Measurements from ENCODE around the gene SNX13.

DNA sequence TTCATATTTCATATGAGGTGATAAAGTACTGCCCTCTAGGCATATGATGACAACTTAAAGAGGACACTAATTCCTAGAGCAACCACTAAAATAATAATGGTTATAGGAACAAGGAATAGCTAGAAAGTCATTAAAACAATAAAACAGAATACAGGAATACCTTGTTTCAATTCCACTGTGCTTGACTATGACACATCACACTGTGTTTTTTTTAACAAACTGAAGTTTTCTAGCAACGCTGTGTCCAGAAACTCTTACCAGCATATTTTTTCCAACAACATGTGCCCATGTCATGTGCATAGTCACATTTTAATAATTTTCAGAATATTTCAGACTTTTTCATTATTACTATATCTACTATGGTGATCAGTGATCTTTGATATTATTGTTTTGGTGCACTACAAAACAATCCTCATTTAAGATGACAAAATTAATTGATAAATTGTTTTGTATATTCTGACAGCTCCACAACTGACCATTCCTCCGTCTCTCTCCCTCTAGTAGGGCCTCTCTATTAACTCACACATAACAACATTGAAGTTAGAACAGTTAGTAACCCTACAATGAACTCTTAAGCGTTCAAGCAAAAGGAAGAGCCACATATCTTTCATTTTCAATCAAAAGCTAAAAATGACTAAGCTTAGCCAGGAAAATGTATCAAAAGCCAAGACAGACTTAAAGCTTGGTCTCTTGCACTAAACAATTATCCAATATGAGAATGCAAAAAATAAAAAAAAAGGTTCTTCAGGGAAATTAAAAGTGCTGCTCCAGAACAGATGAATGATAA, 85.8 kb downstream of the SNX13 start:
- TF ChIP-seq, protein P1, sequence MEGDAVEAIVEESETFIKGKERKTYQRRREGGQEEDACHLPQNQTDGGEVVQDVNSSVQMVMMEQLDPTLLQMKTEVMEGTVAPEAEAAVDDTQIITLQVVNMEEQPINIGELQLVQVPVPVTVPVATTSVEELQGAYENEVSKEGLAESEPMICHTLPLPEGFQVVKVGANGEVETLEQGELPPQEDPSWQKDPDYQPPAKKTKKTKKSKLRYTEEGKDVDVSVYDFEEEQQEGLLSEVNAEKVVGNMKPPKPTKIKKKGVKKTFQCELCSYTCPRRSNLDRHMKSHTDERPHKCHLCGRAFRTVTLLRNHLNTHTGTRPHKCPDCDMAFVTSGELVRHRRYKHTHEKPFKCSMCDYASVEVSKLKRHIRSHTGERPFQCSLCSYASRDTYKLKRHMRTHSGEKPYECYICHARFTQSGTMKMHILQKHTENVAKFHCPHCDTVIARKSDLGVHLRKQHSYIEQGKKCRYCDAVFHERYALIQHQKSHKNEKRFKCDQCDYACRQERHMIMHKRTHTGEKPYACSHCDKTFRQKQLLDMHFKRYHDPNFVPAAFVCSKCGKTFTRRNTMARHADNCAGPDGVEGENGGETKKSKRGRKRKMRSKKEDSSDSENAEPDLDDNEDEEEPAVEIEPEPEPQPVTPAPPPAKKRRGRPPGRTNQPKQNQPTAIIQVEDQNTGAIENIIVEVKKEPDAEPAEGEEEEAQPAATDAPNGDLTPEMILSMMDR (conservative IDR thresholded peaks at IDR 0.05 in 1 of 2, IDR thresholded peaks at IDR 0.05 in 1 of 2; ENCODE audit: extremely low read depth in 1 of 2, insufficient read depth in 1 of 2, low read depth in 1 of 2, low read length in 2 of 2), result no peak
- no peak for TF ChIP-seq EZH2 (IDR thresholded peaks at IDR 0.05; ENCODE audit: borderline replicate concordance, low read length)

Measured in mammary epithelial cell (primary cell).